K562 (cell line): ENCODE measurements around the gene KNG1. TPM values are rescaled to one million over a fixed set of nuclear protein-coding genes. Genes with fewer than 3 reads are reported as not detected.

ENCODE experiments used
- CCNT2 ChIP-seq: IDR thresholded peaks from 2 replicates; pipeline ENCODE4 v1.6.1; 2011; ENCODE audit warnings: borderline replicate concordance, low read depth, mild to moderate bottlenecking, moderate library complexity, mixed read lengths, low read length; ENCODE audit not compliant: insufficient read length; ENCODE audit errors: extremely low read depth
- ELF4 ChIP-seq: fragments of 450-650 bp; formaldehyde crosslinking; IDR thresholded peaks from 2 replicates; pipeline ENCODE4 v1.4.0; 2022; ENCODE audit warnings: missing genetic modification characterization
- SAFB2 ChIP-seq: fragments of 200-400 bp; formaldehyde crosslinking; IDR thresholded peaks from 2 replicates; pipeline ENCODE4 v1.6.1; 2018; ENCODE audit warnings: borderline replicate concordance, low read length, low read depth, moderate library complexity; ENCODE audit not compliant: severe bottlenecking
- SAP30 ChIP-seq: fragments of 200-600 bp; sonication (generic); IDR thresholded peaks from 2 replicates; pipeline ENCODE4 v1.6.1; 2012; ENCODE audit warnings: borderline replicate concordance, low read depth, mild to moderate bottlenecking, moderate library complexity, low read length, control low read depth, inconsistent platforms; ENCODE audit not compliant: insufficient read depth, poor library complexity, severe bottlenecking
- STAG1 ChIP-seq: sonication (generic); formaldehyde crosslinking; IDR thresholded peaks from 2 replicates; pipeline ENCODE4 v1.5.0; 2020; ENCODE audit warnings: missing genetic modification reagents, borderline replicate concordance
- ZKSCAN8 ChIP-seq: fragments of 200-800 bp; sonication (Bioruptor generic); IDR thresholded peaks from 2 replicates; pipeline ENCODE4 v1.6.1; 2016; ENCODE audit warnings: missing genetic modification characterization, missing compliant biosample characterization
- ZNF316 ChIP-seq: fragments of 450-650 bp; IDR thresholded peaks from 2 replicates; pipeline ENCODE4 v1.6.1; 2016
- ZNF699 ChIP-seq: fragments of 250-450 bp; sonication (Bioruptor Pico); IDR thresholded peaks from 2 replicates; pipeline ENCODE4 v1.8.0; 2021; ENCODE audit warnings: mild to moderate bottlenecking, moderate library complexity; ENCODE audit not compliant: insufficient replicate concordance
- polyA plus RNA-seq, 8 experiments: library from polyadenylated mRNA; depleted of rRNA in 4 of 8; stranded (reverse) in 5 of 8; unstranded in 3 of 8; fragments of >200 nt; fragmentation: Nextera tagmentation in 2 of 8; fragmentation: Illumina TruSeq in 1 of 8; extraction: Ambion mirVana in 2 of 8; extraction: Trizol in 1 of 8; gene quantifications; 2 replicates each; pipeline versions ENCODE4 v1.2.1 to v1.2.3, GENCODE V29; 2011 to 2014; ENCODE audit warnings: inconsistent platforms in 1 of 8, missing spikeins in 1 of 8
- total RNA-seq, 7 experiments: library from RNA; depleted of rRNA in 6 of 7; stranded (reverse); fragments of >200 nt in 6 of 7; fragmentation: Illumina TruSeq in 2 of 7; extraction: Trizol in 2 of 7; gene quantifications; 2 replicates each; pipeline versions ENCODE4 v1.2.1 to v1.2.3, GENCODE V29; 2011 to 2021; ENCODE audit warnings: low replicate concordance in 1 of 7
- TF ChIP-seq, protein P1 (sequence below), 2 experiments: IDR thresholded peaks; 2 replicates each; pipeline ENCODE4 v1.6.1; 2012; ENCODE audit warnings: improper control_type of control experiment in 2 of 2, low read depth in 2 of 2, low read length in 2 of 2, borderline replicate concordance in 1 of 2
- TF ChIP-seq, protein P2 (sequence below): fragments of 450-650 bp; IDR thresholded peaks from 2 replicates; pipeline ENCODE4 v1.6.1; 2016; ENCODE audit warnings: missing biosample characterization, missing genetic modification characterization
- TF ChIP-seq, protein P3 (sequence below): fragments of 450-650 bp; IDR thresholded peaks from 2 replicates; pipeline ENCODE4 v1.7.0; 2016; ENCODE audit warnings: borderline replicate concordance
- TF ChIP-seq, protein P4 (sequence below): fragments of 450-650 bp; formaldehyde crosslinking; IDR thresholded peaks from 2 replicates; pipeline ENCODE4 v1.4.0; 2020; ENCODE audit warnings: mild to moderate bottlenecking, moderate library complexity
- TF ChIP-seq, protein P5 (sequence below): fragments of 200-800 bp; sonication (Bioruptor generic); IDR thresholded peaks from 2 replicates; pipeline ENCODE4 v1.6.1; 2016; ENCODE audit warnings: missing genetic modification characterization, missing compliant biosample characterization

KNG1 gene
- total and polyA plus RNA-seq, 9 of the 15 experiments (the other 6 are each of a cell fraction or from before 2014, with no cell fraction given), result 0.09 TPM; not detected in 8

DNA sequence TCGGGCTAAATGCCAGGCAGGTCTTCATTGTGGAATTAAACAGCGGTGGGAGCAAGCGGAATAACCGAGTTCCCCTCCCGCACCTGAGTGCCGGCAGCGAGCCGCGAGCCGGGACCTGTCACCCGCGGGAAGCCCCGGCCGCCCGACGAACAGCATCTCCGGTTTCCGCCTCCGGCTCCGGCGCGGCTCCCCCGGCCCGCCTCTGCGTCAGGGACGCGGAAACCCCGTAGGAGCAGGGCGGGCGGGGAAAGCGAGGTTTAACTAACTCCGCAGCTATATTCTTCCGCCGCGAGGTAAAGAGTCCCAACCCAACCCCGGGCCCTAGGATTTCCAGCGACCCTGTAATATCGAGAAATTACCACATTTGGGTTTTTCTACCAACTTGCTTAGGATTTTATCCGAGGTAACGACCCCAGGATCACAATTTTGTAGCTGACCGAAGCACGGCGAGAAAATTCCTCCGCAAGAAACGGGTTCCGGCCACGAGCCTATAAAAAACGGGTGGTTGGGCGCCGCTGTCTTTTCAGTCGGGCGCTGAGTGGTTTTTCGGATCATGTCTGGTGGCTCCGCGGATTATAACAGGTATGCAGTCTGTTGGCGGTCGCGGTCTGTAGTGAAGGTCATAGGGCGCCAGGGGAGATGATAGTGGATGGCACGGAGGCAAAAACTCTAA, 66.0 kb downstream of the KNG1 start, which contains the start of gene EIF4A2 (continued):
- TF ChIP-seq SAP30 (no peak), STAG1 (CRISPR knock-in tag) (no peak), ELF4 (CRISPR knock-in tag) (peak; percentile 69; the same call in 1 of the 2 replicates), ZKSCAN8 (CRISPR knock-in tag) (no peak), ZNF699 (no peak), SAFB2 (no peak), ZNF316 (no peak), CCNT2 (peak; percentile 83)
- TF ChIP-seq, protein P1, sequence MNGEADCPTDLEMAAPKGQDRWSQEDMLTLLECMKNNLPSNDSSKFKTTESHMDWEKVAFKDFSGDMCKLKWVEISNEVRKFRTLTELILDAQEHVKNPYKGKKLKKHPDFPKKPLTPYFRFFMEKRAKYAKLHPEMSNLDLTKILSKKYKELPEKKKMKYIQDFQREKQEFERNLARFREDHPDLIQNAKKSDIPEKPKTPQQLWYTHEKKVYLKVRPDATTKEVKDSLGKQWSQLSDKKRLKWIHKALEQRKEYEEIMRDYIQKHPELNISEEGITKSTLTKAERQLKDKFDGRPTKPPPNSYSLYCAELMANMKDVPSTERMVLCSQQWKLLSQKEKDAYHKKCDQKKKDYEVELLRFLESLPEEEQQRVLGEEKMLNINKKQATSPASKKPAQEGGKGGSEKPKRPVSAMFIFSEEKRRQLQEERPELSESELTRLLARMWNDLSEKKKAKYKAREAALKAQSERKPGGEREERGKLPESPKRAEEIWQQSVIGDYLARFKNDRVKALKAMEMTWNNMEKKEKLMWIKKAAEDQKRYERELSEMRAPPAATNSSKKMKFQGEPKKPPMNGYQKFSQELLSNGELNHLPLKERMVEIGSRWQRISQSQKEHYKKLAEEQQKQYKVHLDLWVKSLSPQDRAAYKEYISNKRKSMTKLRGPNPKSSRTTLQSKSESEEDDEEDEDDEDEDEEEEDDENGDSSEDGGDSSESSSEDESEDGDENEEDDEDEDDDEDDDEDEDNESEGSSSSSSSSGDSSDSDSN (IDR thresholded peaks at IDR 0.05; ENCODE audit: borderline replicate concordance in 1 of 2, low read depth in 2 of 2, low read length in 2 of 2), result no peak
- TF ChIP-seq, protein P2, sequence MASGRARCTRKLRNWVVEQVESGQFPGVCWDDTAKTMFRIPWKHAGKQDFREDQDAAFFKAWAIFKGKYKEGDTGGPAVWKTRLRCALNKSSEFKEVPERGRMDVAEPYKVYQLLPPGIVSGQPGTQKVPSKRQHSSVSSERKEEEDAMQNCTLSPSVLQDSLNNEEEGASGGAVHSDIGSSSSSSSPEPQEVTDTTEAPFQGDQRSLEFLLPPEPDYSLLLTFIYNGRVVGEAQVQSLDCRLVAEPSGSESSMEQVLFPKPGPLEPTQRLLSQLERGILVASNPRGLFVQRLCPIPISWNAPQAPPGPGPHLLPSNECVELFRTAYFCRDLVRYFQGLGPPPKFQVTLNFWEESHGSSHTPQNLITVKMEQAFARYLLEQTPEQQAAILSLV (tag), result no peak
- TF ChIP-seq, protein P3, sequence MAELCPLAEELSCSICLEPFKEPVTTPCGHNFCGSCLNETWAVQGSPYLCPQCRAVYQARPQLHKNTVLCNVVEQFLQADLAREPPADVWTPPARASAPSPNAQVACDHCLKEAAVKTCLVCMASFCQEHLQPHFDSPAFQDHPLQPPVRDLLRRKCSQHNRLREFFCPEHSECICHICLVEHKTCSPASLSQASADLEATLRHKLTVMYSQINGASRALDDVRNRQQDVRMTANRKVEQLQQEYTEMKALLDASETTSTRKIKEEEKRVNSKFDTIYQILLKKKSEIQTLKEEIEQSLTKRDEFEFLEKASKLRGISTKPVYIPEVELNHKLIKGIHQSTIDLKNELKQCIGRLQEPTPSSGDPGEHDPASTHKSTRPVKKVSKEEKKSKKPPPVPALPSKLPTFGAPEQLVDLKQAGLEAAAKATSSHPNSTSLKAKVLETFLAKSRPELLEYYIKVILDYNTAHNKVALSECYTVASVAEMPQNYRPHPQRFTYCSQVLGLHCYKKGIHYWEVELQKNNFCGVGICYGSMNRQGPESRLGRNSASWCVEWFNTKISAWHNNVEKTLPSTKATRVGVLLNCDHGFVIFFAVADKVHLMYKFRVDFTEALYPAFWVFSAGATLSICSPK, result peak; percentile 98
- TF ChIP-seq, protein P4, sequence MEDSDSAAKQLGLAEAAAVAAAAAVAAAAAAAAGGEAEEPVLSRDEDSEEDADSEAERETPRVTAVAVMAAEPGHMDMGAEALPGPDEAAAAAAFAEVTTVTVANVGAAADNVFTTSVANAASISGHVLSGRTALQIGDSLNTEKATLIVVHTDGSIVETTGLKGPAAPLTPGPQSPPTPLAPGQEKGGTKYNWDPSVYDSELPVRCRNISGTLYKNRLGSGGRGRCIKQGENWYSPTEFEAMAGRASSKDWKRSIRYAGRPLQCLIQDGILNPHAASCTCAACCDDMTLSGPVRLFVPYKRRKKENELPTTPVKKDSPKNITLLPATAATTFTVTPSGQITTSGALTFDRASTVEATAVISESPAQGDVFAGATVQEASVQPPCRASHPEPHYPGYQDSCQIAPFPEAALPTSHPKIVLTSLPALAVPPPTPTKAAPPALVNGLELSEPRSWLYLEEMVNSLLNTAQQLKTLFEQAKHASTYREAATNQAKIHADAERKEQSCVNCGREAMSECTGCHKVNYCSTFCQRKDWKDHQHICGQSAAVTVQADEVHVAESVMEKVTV (CRISPR knock-in tag), result no peak
- TF ChIP-seq, protein P5, sequence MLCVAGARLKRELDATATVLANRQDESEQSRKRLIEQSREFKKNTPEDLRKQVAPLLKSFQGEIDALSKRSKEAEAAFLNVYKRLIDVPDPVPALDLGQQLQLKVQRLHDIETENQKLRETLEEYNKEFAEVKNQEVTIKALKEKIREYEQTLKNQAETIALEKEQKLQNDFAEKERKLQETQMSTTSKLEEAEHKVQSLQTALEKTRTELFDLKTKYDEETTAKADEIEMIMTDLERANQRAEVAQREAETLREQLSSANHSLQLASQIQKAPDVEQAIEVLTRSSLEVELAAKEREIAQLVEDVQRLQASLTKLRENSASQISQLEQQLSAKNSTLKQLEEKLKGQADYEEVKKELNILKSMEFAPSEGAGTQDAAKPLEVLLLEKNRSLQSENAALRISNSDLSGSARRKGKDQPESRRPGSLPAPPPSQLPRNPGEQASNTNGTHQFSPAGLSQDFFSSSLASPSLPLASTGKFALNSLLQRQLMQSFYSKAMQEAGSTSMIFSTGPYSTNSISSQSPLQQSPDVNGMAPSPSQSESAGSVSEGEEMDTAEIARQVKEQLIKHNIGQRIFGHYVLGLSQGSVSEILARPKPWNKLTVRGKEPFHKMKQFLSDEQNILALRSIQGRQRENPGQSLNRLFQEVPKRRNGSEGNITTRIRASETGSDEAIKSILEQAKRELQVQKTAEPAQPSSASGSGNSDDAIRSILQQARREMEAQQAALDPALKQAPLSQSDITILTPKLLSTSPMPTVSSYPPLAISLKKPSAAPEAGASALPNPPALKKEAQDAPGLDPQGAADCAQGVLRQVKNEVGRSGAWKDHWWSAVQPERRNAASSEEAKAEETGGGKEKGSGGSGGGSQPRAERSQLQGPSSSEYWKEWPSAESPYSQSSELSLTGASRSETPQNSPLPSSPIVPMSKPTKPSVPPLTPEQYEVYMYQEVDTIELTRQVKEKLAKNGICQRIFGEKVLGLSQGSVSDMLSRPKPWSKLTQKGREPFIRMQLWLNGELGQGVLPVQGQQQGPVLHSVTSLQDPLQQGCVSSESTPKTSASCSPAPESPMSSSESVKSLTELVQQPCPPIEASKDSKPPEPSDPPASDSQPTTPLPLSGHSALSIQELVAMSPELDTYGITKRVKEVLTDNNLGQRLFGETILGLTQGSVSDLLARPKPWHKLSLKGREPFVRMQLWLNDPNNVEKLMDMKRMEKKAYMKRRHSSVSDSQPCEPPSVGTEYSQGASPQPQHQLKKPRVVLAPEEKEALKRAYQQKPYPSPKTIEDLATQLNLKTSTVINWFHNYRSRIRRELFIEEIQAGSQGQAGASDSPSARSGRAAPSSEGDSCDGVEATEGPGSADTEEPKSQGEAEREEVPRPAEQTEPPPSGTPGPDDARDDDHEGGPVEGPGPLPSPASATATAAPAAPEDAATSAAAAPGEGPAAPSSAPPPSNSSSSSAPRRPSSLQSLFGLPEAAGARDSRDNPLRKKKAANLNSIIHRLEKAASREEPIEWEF (CRISPR knock-in tag), result no peak
